Skeletal muscle satellite cell (primary cell): ENCODE results near the gene LATS2.

Source experiments
- H3K27me3 ChIP-seq: 2 replicates; pipeline ENCODE4 v1.7.0; 2013; ENCODE audit warnings: low read length; ENCODE audit not compliant: control insufficient read depth, insufficient read depth
- H3K36me3 ChIP-seq: 2 replicates; pipeline ENCODE4 v1.7.0; 2013; ENCODE audit warnings: mild to moderate bottlenecking, control low read depth, low read length; ENCODE audit not compliant: insufficient read depth
- H3K4me1 ChIP-seq: 2 replicates; pipeline ENCODE4 v1.7.0; 2013; ENCODE audit warnings: low read length; ENCODE audit not compliant: control insufficient read depth, insufficient read depth
- H3K4me2 ChIP-seq: 2 replicates; pipeline ENCODE4 v1.7.0; 2013; ENCODE audit warnings: mild to moderate bottlenecking, low read length
- H3K4me3 ChIP-seq: 2 replicates; pipeline ENCODE4 v1.7.0; 2013; ENCODE audit warnings: low read length
- H3K9ac ChIP-seq: 2 replicates; pipeline ENCODE4 v1.7.0; 2013; ENCODE audit warnings: mild to moderate bottlenecking, low read depth, low read length, moderate library complexity
- H3K9me3 ChIP-seq: replicated peaks from 2 replicates; pipeline ENCODE4 v1.7.0; 2013; ENCODE audit warnings: mild to moderate bottlenecking, control low read depth, low read length

The LATS2 gene

GRCh38 chr13:20995245-20995838 is 66.0 kb downstream of the LATS2 start:
- Histone ChIP-seq H3K9me3 (no peaks in the 10 kb centered on the region), H3K4me2 (no peak overlapping the region), H3K4me3 (no peak overlapping the region), H3K9ac (no peak overlapping the region), H3K27me3 (no peaks in the 10 kb centered on the region), H3K36me3 (peaks cover 41% of the 10 kb centered on the region), H3K4me1 (peaks cover 39% of the 10 kb centered on the region)

GRCh38 chr13:20994441-20994821 is 67.0 kb downstream of the LATS2 start:
- Histone ChIP-seq H3K4me1 (peaks cover 39% of the 10 kb centered on the region), H3K36me3 (peaks cover 42% of the 10 kb centered on the region), H3K4me3 (no peak overlapping the region), H3K27me3 (no peaks in the 10 kb centered on the region), H3K9ac (no peak overlapping the region), H3K9me3 (no peaks in the 10 kb centered on the region), H3K4me2 (no peak overlapping the region)

GRCh38 chr13:20993661-20994440 is 67.5 kb downstream of the LATS2 start:
- Histone ChIP-seq H3K4me3 (no peak overlapping the region), H3K9me3 (no peaks in the 10 kb centered on the region), H3K36me3 (peaks cover 44% of the 10 kb centered on the region), H3K9ac (no peak overlapping the region), H3K4me1 (peaks cover 38% of the 10 kb centered on the region), H3K4me2 (peak overlapping the region; percentile 6), H3K27me3 (no peaks in the 10 kb centered on the region)

GRCh38 chr13:20993211-20993610 is 68.2 kb downstream of the LATS2 start:
- Histone ChIP-seq H3K9ac (no peak overlapping the region), H3K4me3 (no peak overlapping the region), H3K4me2 (peak overlapping the region; percentile 6), H3K36me3 (peaks cover 48% of the 10 kb centered on the region), H3K27me3 (no peaks in the 10 kb centered on the region), H3K4me1 (peaks cover 32% of the 10 kb centered on the region), H3K9me3 (no peaks in the 10 kb centered on the region)

GRCh38 chr13:20991741-20992520 is 69.5 kb downstream of the LATS2 start:
- H3K9me3 ChIP-seq: no peaks in the 10 kb centered on the region
- H3K4me2 ChIP-seq: no peak overlapping the region
- H3K4me3 ChIP-seq: no peak overlapping the region
- H3K4me1 ChIP-seq: peaks cover 19% of the 10 kb centered on the region
- H3K36me3 ChIP-seq: peaks cover 59% of the 10 kb centered on the region
- H3K27me3 ChIP-seq: no peaks in the 10 kb centered on the region
- no peak overlapping the region for H3K9ac ChIP-seq

GRCh38 chr13:20990910-20991525 is 70.4 kb downstream of the LATS2 start:
- peaks cover 17% of the 10 kb centered on the region for H3K4me1 ChIP-seq
- H3K9ac ChIP-seq: no peak overlapping the region
- H3K27me3 ChIP-seq: no peaks in the 10 kb centered on the region
- H3K4me3 ChIP-seq: no peak overlapping the region
- H3K36me3 ChIP-seq: peaks cover 65% of the 10 kb centered on the region
- H3K9me3 ChIP-seq: no peaks in the 10 kb centered on the region
- no peak overlapping the region for H3K4me2 ChIP-seq

GRCh38 chr13:20989656-20990321 is 71.6 kb downstream of the LATS2 start:
- Histone ChIP-seq H3K36me3 (peaks cover 57% of the 10 kb centered on the region), H3K9ac (no peak overlapping the region), H3K9me3 (no peaks in the 10 kb centered on the region)

GRCh38 chr13:20988909-20989655 is 72.3 kb downstream of the LATS2 start:
- H3K36me3 ChIP-seq: peaks cover 52% of the 10 kb centered on the region
- H3K27me3 ChIP-seq: no peaks in the 10 kb centered on the region
- no peaks in the 10 kb centered on the region for H3K9me3 ChIP-seq
- H3K9ac ChIP-seq: no peak overlapping the region
- H3K4me3 ChIP-seq: no peak overlapping the region
- peaks cover 18% of the 10 kb centered on the region for H3K4me1 ChIP-seq
- no peak overlapping the region for H3K4me2 ChIP-seq

More at GRCh38 chr13:20989656-20990321, 71.6 kb downstream of the LATS2 start:
- Histone ChIP-seq H3K4me2 (no peak overlapping the region), H3K4me1 (peaks cover 22% of the 10 kb centered on the region), H3K27me3 (no peaks in the 10 kb centered on the region), H3K4me3 (no peak overlapping the region)

GRCh38 chr13:20988033-20988908 is 73.1 kb downstream of the LATS2 start:
- Histone ChIP-seq H3K9ac (no peak overlapping the region), H3K4me1 (peaks cover 10% of the 10 kb centered on the region), H3K4me3 (no peak overlapping the region), H3K36me3 (peaks cover 55% of the 10 kb centered on the region), H3K4me2 (no peak overlapping the region), H3K27me3 (no peaks in the 10 kb centered on the region), H3K9me3 (no peaks in the 10 kb centered on the region)

- H3K9ac ChIP-seq: no peak overlapping the region
- peaks cover 6% of the 10 kb centered on the region for H3K4me1 ChIP-seq
- no peak overlapping the region for H3K4me2 ChIP-seq
- H3K4me3 ChIP-seq: no peak overlapping the region
- H3K27me3 ChIP-seq: no peaks in the 10 kb centered on the region
- peaks cover 60% of the 10 kb centered on the region for H3K36me3 ChIP-seq
- H3K9me3 ChIP-seq: no peaks in the 10 kb centered on the region
Observed at GRCh38 chr13:20987599-20987998, 73.8 kb downstream of the LATS2 start.
